ENCODE data around the gene ITGB2. TPM values are rescaled to one million over a fixed set of nuclear protein-coding genes. Genes with fewer than 3 reads are reported as not detected.

Gene ITGB2
- total RNA-seq, 1 experiment from 2014 or later, result 45.1 TPM

DNA sequence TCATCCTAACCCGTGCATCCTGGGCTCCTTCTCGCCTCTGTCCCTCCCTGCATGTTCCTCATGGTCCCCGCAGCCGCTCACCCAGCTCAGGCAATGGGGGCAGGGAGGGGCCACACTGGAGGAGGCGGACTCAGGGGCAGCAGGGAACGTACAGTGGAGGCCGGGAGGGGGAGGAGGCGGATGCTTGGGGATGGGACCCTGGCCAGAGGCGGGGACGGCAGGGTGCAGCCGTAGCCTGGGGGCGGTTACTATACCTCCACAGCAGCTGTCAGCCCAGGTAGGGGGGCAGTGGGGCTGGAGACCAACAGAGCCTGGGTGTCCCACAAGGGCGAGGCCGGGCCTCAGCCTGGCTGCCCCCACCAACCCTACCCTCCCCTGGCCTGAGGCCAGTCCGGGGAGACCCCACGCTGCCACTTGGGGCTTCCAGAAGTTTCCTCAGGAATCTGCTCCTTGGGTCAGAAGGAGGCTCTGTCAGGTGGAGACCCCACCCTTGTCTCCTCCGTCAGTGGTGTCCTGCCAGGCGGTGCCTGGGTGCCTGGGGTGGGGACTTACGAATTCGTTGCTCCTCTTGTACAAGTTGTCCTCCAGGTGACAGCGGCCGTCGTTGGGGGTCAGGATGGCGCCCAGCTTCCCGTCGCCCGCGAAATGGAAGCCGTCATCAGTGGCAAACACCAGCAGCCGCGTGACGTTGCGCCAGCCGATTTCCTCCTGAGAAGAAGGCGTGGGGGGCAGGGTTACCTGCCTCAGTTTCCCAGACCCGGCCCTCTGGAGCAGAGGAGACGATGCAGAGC lies 20.7 kb downstream of the ITGB2 start:
- TF ChIP-seq EZH2phosphoT487 (IDR thresholded peaks at IDR 0.05; ENCODE audit: borderline replicate concordance, low read length) (no peak), CTCF (conservative IDR thresholded peaks at IDR 0.05; ENCODE audit: low read depth, low read length) (no peak), EZH2 (IDR thresholded peaks at IDR 0.05; ENCODE audit: low read length, unreplicated experiment) (no peak)
- ATAC-seq, result no peak
- no peak overlapping the region for H3K4me2 ChIP-seq (ENCODE audit: low read length)

DNA sequence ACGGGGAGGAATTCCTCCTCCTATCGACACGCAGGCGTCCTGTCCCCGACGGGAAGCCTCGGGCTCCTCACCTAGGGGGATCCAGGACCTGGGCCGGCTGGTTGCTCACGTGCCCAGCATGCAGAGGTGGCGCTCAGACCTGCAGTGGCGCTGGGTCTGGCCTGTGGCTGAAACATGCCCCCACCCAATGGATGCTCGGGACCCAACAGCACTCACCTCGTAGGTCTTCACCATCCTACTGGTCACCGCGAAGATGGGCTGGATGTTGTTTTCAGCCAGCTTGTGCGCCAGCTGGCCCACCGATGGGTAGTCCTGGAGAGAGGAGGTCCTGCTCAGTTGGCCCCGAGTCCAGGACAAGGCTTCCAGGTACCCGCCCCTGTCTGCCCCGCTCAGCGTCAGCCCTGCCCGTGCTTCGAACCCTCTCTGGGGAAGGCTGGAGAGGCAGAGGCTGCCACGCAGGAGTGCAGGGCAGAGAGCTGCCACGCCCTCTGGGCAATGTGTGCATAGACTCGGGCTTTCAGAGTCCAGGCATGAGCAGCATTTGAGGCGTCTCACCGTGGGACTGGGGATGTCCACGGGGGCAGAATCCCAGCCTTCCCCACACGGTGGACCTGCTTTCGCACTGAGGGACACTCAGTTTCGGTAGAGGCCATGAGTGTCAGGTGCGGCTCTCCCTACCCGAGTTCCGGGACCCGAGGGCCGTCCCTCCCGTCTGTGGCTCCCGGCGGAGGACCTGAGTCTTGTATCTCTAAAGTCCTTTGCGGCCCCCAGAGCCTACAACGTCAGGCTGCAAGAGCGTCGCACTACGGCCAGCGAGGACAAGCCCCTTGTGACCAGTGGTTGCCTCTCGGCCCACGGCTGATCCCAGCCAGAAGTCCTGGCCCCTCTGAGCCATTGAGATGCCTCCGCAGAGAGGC lies 21.6 kb downstream of the ITGB2 start:
- no peaks in the 10 kb centered on the region for H3K27me3 ChIP-seq (ENCODE audit: low read length)
- H3K9ac ChIP-seq (ENCODE audit: low read length), result no peak overlapping the region
- H3K4me2 ChIP-seq (ENCODE audit: low read length), result no peak overlapping the region
- H3K79me2 ChIP-seq (ENCODE audit: low read length), result no peaks in the 10 kb centered on the region
- H3K9me2 ChIP-seq (replicated peaks; ENCODE audit: low read length), result no peaks in the 10 kb centered on the region
- CTCF ChIA-PET, result no interaction called here
- H3K4me3 ChIP-seq (ENCODE audit: low read length), result no peak overlapping the region
- no peak overlapping the region for H3K27ac ChIP-seq (ENCODE audit: low read length)
- H3K36me3 ChIP-seq (ENCODE audit: low read depth, low read length), result peaks cover 14% of the 10 kb centered on the region
- no TSS peak for BruUV-seq (replicated peaks)
- H2AFZ ChIP-seq (ENCODE audit: low read length), result no peak overlapping the region
- POLR2A ChIA-PET (ENCODE audit: unreplicated experiment), result no interaction called here
- no peaks in the 10 kb centered on the region for H3K9me3 ChIP-seq (ENCODE audit: low read length)
- no peaks in the 10 kb centered on the region for H3K4me1 ChIP-seq (ENCODE audit: insufficient read depth, low read length)
- intact Hi-C loops (cut with micrococcal nuclease), result no loop called here
- peaks cover 6% of the 10 kb centered on the region for H3F3A ChIP-seq (ENCODE audit: low read length, unreplicated experiment)
- no peak for DNase-seq
- no peak for ATAC-seq
- H4K20me1 ChIP-seq (ENCODE audit: low read length), result no peaks in the 10 kb centered on the region
- no peak for TF ChIP-seq EZH2 (IDR thresholded peaks at IDR 0.05; ENCODE audit: low read length, unreplicated experiment)
- no peak for TF ChIP-seq EZH2phosphoT487 (IDR thresholded peaks at IDR 0.05; ENCODE audit: borderline replicate concordance, low read length)
- TF ChIP-seq CTCF (conservative IDR thresholded peaks at IDR 0.05; ENCODE audit: low read depth, low read length), result no peak

More for the DNA sequence above, 20.7 kb downstream of the ITGB2 start:
- Histone ChIP-seq H3K9me3 (ENCODE audit: low read length) (no peaks in the 10 kb centered on the region), H3K4me1 (ENCODE audit: insufficient read depth, low read length) (no peaks in the 10 kb centered on the region), H3K9me2 (replicated peaks; ENCODE audit: low read length) (no peaks in the 10 kb centered on the region), H3K79me2 (ENCODE audit: low read length) (no peaks in the 10 kb centered on the region), H3K4me3 (ENCODE audit: low read length) (no peak overlapping the region), H4K20me1 (ENCODE audit: low read length) (no peaks in the 10 kb centered on the region), H3F3A (ENCODE audit: low read length, unreplicated experiment) (peaks cover 6% of the 10 kb centered on the region), H3K9ac (ENCODE audit: low read length) (no peak overlapping the region), H3K36me3 (ENCODE audit: low read depth, low read length) (peaks cover 14% of the 10 kb centered on the region), H2AFZ (ENCODE audit: low read length) (no peak overlapping the region), H3K27ac (ENCODE audit: low read length) (no peak overlapping the region), H3K27me3 (ENCODE audit: low read length) (no peaks in the 10 kb centered on the region)
- ChIA-PET CTCF (interaction anchor here (0.6 kb wide), 1 partner anchor 44 kb away, joined by 4 read pairs; no protein-coding TSS in a partner anchor), POLR2A (ENCODE audit: unreplicated experiment) (no interaction called here)
- no peak for DNase-seq
- intact Hi-C loops (cut with micrococcal nuclease), result no loop called here
- no TSS peak for BruUV-seq (replicated peaks)
